Upper lobe of left lung (tissue), 4 donors: ENCODE measurements around the gene C6orf141.

Experiments
- EP300 ChIP-seq, 4 donors: sonication (generic); formaldehyde crosslinking; IDR thresholded peaks; one replicate each; pipeline ENCODE4 v1.5.1; 2017; ENCODE audit warnings: antibody characterized with exemption in 4 of 4, control low read depth in 2 of 4
- POLR2A ChIP-seq, 4 donors: fragments of 450-650 bp; IDR thresholded peaks; one replicate each; pipeline ENCODE4 v1.5.1; 2016 to 2017; ENCODE audit warnings: antibody characterized with exemption in 4 of 4, mild to moderate bottlenecking in 2 of 4
- POLR2AphosphoS5 ChIP-seq, 2 donors: sonication (generic); formaldehyde crosslinking; IDR thresholded peaks; one replicate each; pipeline ENCODE4 v1.5.1; 2017; ENCODE audit warnings: antibody characterized with exemption in 2 of 2
- TF ChIP-seq, protein P1 (sequence below), 6 experiments: fragments of 450-650 bp in 4 of 6; fragments of 200-600 bp in 2 of 6; sonication (generic) in 2 of 6; IDR thresholded peaks; one replicate each; pipeline ENCODE4 v1.5.1; 2016 to 2019; ENCODE audit warnings: antibody characterized with exemption in 6 of 6

DNA sequence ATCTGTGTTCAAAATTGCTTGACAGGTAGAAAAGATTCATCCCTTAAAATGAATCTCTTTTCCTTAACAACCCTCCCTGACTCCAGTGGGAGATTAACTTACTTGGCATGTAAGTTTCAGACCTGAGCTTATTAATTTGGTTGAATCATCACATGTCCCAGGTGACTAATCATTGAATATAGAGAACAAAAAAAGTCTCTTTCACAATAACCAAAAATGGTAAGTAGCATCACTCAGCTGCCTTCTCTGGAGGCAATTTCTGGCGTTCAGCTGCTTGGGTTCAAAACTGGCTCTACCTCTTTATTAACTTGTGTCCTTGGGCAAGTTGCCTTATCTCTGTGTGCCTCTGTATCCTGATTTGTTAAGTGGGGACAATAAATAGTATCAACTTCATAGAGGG is 2.9 kb downstream of the C6orf141 start:
- TF ChIP-seq, protein P1, sequence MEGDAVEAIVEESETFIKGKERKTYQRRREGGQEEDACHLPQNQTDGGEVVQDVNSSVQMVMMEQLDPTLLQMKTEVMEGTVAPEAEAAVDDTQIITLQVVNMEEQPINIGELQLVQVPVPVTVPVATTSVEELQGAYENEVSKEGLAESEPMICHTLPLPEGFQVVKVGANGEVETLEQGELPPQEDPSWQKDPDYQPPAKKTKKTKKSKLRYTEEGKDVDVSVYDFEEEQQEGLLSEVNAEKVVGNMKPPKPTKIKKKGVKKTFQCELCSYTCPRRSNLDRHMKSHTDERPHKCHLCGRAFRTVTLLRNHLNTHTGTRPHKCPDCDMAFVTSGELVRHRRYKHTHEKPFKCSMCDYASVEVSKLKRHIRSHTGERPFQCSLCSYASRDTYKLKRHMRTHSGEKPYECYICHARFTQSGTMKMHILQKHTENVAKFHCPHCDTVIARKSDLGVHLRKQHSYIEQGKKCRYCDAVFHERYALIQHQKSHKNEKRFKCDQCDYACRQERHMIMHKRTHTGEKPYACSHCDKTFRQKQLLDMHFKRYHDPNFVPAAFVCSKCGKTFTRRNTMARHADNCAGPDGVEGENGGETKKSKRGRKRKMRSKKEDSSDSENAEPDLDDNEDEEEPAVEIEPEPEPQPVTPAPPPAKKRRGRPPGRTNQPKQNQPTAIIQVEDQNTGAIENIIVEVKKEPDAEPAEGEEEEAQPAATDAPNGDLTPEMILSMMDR (IDR thresholded peaks at IDR 0.05): no peak
- TF ChIP-seq POLR2A (IDR thresholded peaks at IDR 0.05): no peak
- no peak for TF ChIP-seq EP300 (IDR thresholded peaks at IDR 0.05)
- TF ChIP-seq POLR2AphosphoS5 (IDR thresholded peaks at IDR 0.05): no peak
